HG03521 (cell line): ENCODE data around the gene BLOC1S1.
"Not testable (repeated sequence)": the region's sequence is repeated elsewhere in the genome, so short reads cannot be mapped to it uniquely, and the experiment has no call there.

ENCODE experiments used
- ATAC-seq: cut with Tn5 transposase; IDR thresholded peaks from one replicate; pipeline ENCODE4 v1.9.1; 2021; ENCODE audit warnings: mild to moderate bottlenecking, moderate library complexity; ENCODE audit not compliant: unreplicated experiment

Gene BLOC1S1

GRCh38 chr12:55743406-55744339 is 27.8 kb downstream of the BLOC1S1 start:
- no peak for ATAC-seq

GRCh38 chr12:55744340-55745030 is 28.6 kb downstream of the BLOC1S1 start:
- no peak for ATAC-seq

GRCh38 chr12:55745361-55746173 is 29.7 kb downstream of the BLOC1S1 start:
- no peak for ATAC-seq

- ATAC-seq = no peak
These were observed 30.5 kb downstream of the BLOC1S1 start for GRCh38 chr12:55746174-55746912.

DNA sequence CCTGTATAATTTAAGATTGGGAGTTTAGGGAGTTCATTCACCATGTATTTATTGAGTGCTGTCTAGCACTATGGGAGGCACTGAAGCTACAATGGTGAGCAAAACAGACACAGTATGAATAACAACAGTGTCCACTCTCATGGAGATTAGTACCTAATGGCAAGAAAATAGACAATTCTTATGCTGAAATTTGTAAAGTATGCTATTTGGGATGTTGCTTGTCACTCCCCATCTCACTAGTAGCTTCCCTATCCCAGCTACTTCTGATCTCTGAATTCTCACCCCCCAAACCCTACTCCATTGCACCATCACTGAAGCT is 31.0 kb downstream of the BLOC1S1 start:
- no peak for ATAC-seq

DNA sequence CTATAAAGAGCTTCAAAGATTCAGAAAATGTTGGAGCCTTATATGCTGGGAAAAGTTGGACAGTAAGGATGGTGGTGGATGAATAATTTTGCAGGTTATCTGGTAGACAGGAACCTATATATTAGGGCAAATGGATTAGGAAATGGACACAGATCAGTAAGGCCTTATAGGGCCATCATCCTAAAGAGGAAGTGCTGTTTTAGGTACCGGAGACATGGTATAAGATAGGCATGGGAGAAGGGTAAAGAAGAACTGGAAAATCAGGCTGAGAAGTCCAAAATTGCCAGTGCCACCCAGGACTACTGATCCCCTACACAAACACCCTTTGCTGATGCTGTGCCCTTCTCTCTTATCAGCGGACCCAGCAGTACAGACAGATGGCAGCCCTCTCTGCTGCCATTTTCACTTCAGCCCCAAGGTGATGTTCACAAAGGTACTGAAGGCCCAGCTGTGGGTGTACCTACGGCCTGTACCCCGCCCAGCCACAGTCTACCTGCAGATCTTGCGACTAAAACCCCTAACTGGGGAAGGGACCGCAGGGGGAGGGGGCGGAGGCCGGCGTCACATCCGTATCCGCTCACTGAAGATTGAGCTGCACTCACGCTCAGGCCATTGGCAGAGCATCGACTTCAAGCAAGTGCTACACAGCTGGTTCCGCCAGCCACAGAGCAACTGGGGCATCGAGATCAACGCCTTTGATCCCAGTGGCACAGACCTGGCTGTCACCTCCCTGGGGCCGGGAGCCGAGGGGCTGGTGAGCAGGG is 32.6 kb downstream of the BLOC1S1 start:
- ATAC-seq = no peak

GRCh38 chr12:55755246-55755645 is 39.4 kb downstream of the BLOC1S1 start:
- ATAC-seq = no peak

- no peak for ATAC-seq
These were observed 41.9 kb downstream of the BLOC1S1 start for GRCh38 chr12:55757701-55758100.

DNA sequence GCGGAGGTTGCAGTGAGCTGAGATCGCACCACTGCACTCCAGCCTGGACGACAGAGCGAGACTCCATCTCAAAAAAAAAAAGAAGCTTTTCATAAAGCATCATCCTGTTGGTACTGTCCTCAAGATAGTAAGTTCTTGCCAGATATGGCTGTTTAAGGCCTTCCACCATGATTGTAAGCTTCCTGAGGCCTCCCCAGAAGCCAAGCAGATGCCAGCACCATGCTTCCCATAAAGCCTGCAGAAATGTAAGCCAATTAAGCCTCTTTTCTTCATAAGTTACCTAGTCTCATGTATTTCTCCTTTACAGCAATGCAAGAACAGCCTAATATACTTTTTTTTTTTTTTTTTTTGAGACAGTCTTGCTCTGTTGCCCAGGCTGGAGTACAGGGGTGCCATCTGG is 42.7 kb downstream of the BLOC1S1 start:
- not testable (repeated sequence) for ATAC-seq

DNA sequence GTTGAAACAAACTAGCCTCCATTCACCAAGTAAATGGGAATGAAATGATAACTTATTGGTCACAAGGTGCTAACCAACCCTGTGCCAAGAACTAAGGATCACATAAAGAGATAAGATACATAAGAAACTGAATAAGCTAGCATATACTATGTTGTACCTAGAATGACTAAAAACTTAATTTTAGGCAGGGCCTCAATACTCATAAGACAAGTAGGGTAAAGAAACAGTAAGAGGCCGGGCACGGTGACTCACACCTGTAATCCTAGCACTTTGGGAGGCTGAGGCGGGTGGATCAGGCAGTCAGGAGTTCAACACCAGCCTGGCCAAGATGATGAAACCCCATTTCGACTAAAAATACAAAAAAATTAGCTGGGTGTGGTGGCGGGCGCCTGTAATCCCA is 44.8 kb downstream of the BLOC1S1 start:
- no peak for ATAC-seq

DNA sequence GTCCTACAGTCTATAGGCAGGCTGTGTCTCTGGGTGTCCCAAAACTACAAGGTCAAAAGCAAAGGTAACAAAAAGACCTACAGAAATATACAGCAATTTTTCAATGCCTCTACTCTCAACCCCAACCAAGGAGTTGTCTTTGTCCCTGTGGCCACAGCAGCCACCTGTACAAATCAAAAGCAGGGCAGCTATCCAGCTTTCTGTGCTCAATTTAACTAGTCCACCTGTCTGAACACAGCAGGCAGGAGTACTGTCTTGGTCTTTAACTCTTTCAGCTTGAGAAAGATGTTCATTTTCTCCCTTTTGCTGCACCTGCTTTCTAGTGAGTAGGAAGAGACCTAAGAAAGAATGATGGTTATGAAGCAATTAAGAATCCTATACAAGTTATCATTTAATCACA is 46.8 kb downstream of the BLOC1S1 start:
- no peak for ATAC-seq

DNA sequence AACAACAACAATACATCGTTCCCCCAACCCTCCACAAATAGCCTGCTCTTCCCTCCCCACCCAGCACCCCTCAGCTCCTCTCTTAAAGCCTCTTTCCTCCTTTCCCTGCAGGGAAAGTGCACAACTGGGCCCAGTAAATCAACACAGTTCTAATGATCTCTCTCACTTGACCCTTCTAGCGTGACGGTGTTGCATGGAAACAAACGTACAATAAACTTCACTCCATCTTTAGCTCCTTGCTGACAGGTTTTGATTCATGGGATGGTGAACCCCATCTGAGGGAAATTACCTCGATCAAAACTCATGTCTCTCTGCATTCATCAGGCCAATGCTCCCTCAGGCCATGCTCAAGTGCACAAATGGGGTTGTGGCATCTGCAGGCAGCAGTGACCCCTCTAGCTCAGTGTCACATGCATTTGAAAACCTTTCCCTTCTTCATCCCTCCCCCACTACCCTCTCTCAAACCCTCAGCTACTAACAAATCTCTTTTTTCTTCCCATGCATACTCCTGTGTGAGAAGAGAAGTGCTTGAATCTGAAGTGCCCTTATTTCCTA is 50.0 kb downstream of the BLOC1S1 start:
- no peak for ATAC-seq

- no peak for ATAC-seq
These were observed 51.3 kb downstream of the BLOC1S1 start for GRCh38 chr12:55767156-55767555.
